Hematopoietic multipotent progenitor cell (in vitro differentiated cells): ENCODE data around the gene VPS13A. TPM values are rescaled to one million over a fixed set of nuclear protein-coding genes. Genes with fewer than 3 reads are reported as not detected.

Experiments
- DNase-seq, 3 donors: peaks; one replicate each; pipeline ENCODE4 v3.0.0-alpha.2; 2011 to 2015; ENCODE audit warnings: low read depth in 2 of 3, low spot score in 2 of 3
- total RNA-seq: library from RNA; depleted of rRNA; stranded (reverse); fragments of >200 nt; gene quantifications from one replicate; pipeline ENCODE4 v1.2.3, GENCODE V29; 2012

The VPS13A gene
- total RNA-seq, 1 donor, result 16.2 TPM

- DNase-seq, result no peak
Measured at GRCh38 chr9:77454663-77455062, 277.3 kb downstream of the VPS13A start.

GRCh38 chr9:77455312-77455927 lies 278.1 kb downstream of the VPS13A start:
- peak in 2 of 3 donors; percentile 26 to 44 for DNase-seq

- peak; percentile 43 to 93 (median 81) for DNase-seq
Measured at GRCh38 chr9:77456829-77457437, 279.6 kb downstream of the VPS13A start.

GRCh38 chr9:77457916-77458592 lies 280.7 kb downstream of the VPS13A start:
- DNase-seq, result peak in 2 of 3 donors; percentile 60 to 87

- DNase-seq, result no peak
Measured at GRCh38 chr9:77460938-77461337, 283.6 kb downstream of the VPS13A start.

GRCh38 chr9:77462066-77462465 lies 284.7 kb downstream of the VPS13A start:
- no peak for DNase-seq

- DNase-seq, result no peak
Measured at GRCh38 chr9:77463151-77463550, 285.8 kb downstream of the VPS13A start.

- DNase-seq, result no peak
Measured at GRCh38 chr9:77464661-77465060, 287.3 kb downstream of the VPS13A start.

- DNase-seq, result no peak
Measured at GRCh38 chr9:77469515-77470231, 292.3 kb downstream of the VPS13A start.

Other genes with a start within 250 kb of the VPS13A start
- gene FOXB2, start 157.9 kb upstream of the VPS13A start, total RNA-seq, result not detected